WTC11 (cell line): ENCODE measurements around the gene SYCP2L. TPM values are rescaled to one million over a fixed set of nuclear protein-coding genes. Genes with fewer than 3 reads are reported as not detected.

Experiments
- ATAC-seq: fragments of 200-7000 bp; cut with Tn5 transposase; 2 replicates; pipeline ENCODE4 v1.10.0; 2021; ENCODE audit warnings: mild to moderate bottlenecking, moderate library complexity
- CTCF ChIA-PET: fragments of 300-600 bp; sonication (Branson Sonifier 250); formaldehyde crosslinking; loops from one replicate; lab custom pipeline; 2021; ENCODE audit warnings: antibody characterized with exemption; lab: Charles Lee
- POLR2A ChIA-PET: fragments of 350-600 bp; sonication (Branson Sonifier 250); formaldehyde crosslinking; loops from one replicate; lab custom pipeline; 2021; ENCODE audit warnings: antibody characterized with exemption; lab: Charles Lee
- DNase-seq: peaks from one replicate; pipeline ENCODE4 v3.0.0; 2021; ENCODE audit warnings: low spot score
- H3K27ac Mint-ChIP-seq: 2 replicates; pipeline ENCODE4 v1.8.0; 2021; ENCODE audit warnings: mixed read lengths
- H3K27me3 Mint-ChIP-seq: 2 replicates; pipeline ENCODE4 v1.8.0; 2021; ENCODE audit warnings: low read depth, mild to moderate bottlenecking, moderate library complexity, mixed read lengths
- H3K36me3 Mint-ChIP-seq: 2 replicates; pipeline ENCODE4 v1.8.0; 2021; ENCODE audit warnings: mixed read lengths
- H3K4me1 Mint-ChIP-seq: 2 replicates; pipeline ENCODE4 v1.8.0; 2022; ENCODE audit warnings: mixed read lengths
- H3K4me3 Mint-ChIP-seq: 2 replicates; pipeline ENCODE4 v1.8.0; 2021; ENCODE audit warnings: mild to moderate bottlenecking, moderate library complexity, mixed read lengths
- H3K9me3 Mint-ChIP-seq: 2 replicates; pipeline ENCODE4 v1.8.0; 2021; ENCODE audit warnings: mixed read lengths
- GTF2I ChIP-seq: fragments of 250-450 bp; sonication (Bioruptor Pico); conservative IDR thresholded peaks from 2 replicates; pipeline ENCODE4 v1.4.0; 2021; ENCODE audit warnings: mild to moderate bottlenecking
- JAZF1 ChIP-seq: fragments of 250-450 bp; sonication (Bioruptor Pico); IDR thresholded peaks from 2 replicates; pipeline ENCODE4 v1.9.0; 2021; ENCODE audit warnings: moderate library complexity, mild to moderate bottlenecking, inconsistent platforms
- NR1H2 ChIP-seq: sonication (generic); formaldehyde crosslinking; IDR thresholded peaks from 2 replicates; pipeline ENCODE4 v1.9.0; 2021; ENCODE audit warnings: mild to moderate bottlenecking, moderate library complexity, missing genetic modification reagents
- PRDM15 ChIP-seq: sonication (generic); formaldehyde crosslinking; IDR thresholded peaks from 2 replicates; pipeline ENCODE4 v1.8.0; 2022; ENCODE audit warnings: missing genetic modification reagents
- PREB ChIP-seq: sonication (generic); formaldehyde crosslinking; IDR thresholded peaks from 2 replicates; pipeline ENCODE4 v1.8.1; 2022; ENCODE audit warnings: mild to moderate bottlenecking, missing genetic modification reagents, moderate library complexity, borderline replicate concordance
- TP53 ChIP-seq: sonication (generic); formaldehyde crosslinking; IDR thresholded peaks from 2 replicates; pipeline ENCODE4 v1.8.1; 2023; ENCODE audit warnings: mild to moderate bottlenecking, missing genetic modification reagents
- ZBTB21 ChIP-seq: sonication (generic); formaldehyde crosslinking; IDR thresholded peaks from 2 replicates; pipeline ENCODE4 v1.8.1; 2023; ENCODE audit warnings: mild to moderate bottlenecking, missing genetic modification reagents, borderline replicate concordance
- ZNF121 ChIP-seq: sonication (generic); formaldehyde crosslinking; IDR thresholded peaks from 2 replicates; pipeline ENCODE4 v1.8.0; 2023; ENCODE audit warnings: missing genetic modification reagents
- ZNF219 ChIP-seq: sonication (generic); formaldehyde crosslinking; IDR thresholded peaks from 2 replicates; pipeline ENCODE4 v1.8.0; 2023; ENCODE audit warnings: missing genetic modification reagents, mild to moderate bottlenecking, borderline replicate concordance
- ZNF423 ChIP-seq: fragments of 250-450 bp; sonication (Bioruptor Pico); IDR thresholded peaks from 2 replicates; pipeline ENCODE4 v2.1.2; 2022; ENCODE audit warnings: mild to moderate bottlenecking, moderate library complexity
- total RNA-seq: library from RNA; stranded (reverse); gene quantifications from 3 replicates; pipeline ENCODE4 v1.2.3, GENCODE V29; 2021
- TF ChIP-seq, protein P1 (sequence below): sonication (generic); formaldehyde crosslinking; IDR thresholded peaks from 2 replicates; pipeline ENCODE4 v1.8.1; 2023; ENCODE audit warnings: mild to moderate bottlenecking, missing genetic modification reagents, borderline replicate concordance
- TF ChIP-seq, protein P2 (sequence below): sonication (generic); formaldehyde crosslinking; IDR thresholded peaks from 2 replicates; pipeline ENCODE4 v1.8.1; 2023; ENCODE audit warnings: mild to moderate bottlenecking, missing genetic modification reagents

Gene SYCP2L
- total RNA-seq, 1 experiment from 2014 or later, result 5.4 TPM

DNA sequence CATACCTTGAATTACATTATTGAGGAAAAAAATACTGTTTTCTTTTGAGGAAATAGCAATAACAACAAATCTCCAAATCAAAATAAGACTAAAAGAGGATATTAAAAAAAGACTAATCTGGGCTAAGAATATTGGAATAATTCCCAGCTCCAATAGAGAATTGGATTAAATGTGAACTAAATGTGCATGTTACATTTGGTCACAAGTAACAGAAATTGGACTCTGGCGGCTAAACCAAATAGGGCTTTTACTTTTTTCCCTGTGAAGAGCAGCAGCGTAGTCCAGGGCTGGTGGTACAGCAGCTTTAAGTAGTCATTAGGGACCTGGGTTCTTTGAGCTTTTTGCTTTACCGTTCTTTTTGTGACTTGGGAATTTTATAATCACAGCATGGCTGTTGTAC is 85.3 kb downstream of the SYCP2L start (continued):
- TF ChIP-seq PRDM15 (CRISPR knock-in tag) (no peak), ZBTB21 (CRISPR knock-in tag) (no peak)
- TF ChIP-seq, all 79 proteins: peak for 0

GRCh38 chr6:10976571-10976970 is 89.7 kb downstream of the SYCP2L start:
- POLR2A ChIA-PET, result no interaction called here

GRCh38 chr6:10977231-10977968 is 90.5 kb downstream of the SYCP2L start:
- ChIA-PET POLR2A (no interaction called here), CTCF (interaction anchor here (2.8 kb wide), 1 partner anchor 23 kb away, joined by 19 read pairs; no protein-coding TSS in a partner anchor)
- DNase-seq, result peak; percentile 28
- peaks cover 6% of the 10 kb centered on the region; the same call in 1 of the 2 replicates for H3K9me3 Mint-ChIP-seq
- no peaks in the 10 kb centered on the region for H3K27me3 Mint-ChIP-seq
- TF ChIP-seq, protein P1, sequence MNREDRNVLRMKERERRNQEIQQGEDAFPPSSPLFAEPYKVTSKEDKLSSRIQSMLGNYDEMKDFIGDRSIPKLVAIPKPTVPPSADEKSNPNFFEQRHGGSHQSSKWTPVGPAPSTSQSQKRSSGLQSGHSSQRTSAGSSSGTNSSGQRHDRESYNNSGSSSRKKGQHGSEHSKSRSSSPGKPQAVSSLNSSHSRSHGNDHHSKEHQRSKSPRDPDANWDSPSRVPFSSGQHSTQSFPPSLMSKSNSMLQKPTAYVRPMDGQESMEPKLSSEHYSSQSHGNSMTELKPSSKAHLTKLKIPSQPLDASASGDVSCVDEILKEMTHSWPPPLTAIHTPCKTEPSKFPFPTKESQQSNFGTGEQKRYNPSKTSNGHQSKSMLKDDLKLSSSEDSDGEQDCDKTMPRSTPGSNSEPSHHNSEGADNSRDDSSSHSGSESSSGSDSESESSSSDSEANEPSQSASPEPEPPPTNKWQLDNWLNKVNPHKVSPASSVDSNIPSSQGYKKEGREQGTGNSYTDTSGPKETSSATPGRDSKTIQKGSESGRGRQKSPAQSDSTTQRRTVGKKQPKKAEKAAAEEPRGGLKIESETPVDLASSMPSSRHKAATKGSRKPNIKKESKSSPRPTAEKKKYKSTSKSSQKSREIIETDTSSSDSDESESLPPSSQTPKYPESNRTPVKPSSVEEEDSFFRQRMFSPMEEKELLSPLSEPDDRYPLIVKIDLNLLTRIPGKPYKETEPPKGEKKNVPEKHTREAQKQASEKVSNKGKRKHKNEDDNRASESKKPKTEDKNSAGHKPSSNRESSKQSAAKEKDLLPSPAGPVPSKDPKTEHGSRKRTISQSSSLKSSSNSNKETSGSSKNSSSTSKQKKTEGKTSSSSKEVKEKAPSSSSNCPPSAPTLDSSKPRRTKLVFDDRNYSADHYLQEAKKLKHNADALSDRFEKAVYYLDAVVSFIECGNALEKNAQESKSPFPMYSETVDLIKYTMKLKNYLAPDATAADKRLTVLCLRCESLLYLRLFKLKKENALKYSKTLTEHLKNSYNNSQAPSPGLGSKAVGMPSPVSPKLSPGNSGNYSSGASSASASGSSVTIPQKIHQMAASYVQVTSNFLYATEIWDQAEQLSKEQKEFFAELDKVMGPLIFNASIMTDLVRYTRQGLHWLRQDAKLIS, result no peak
- TF ChIP-seq, protein P2, sequence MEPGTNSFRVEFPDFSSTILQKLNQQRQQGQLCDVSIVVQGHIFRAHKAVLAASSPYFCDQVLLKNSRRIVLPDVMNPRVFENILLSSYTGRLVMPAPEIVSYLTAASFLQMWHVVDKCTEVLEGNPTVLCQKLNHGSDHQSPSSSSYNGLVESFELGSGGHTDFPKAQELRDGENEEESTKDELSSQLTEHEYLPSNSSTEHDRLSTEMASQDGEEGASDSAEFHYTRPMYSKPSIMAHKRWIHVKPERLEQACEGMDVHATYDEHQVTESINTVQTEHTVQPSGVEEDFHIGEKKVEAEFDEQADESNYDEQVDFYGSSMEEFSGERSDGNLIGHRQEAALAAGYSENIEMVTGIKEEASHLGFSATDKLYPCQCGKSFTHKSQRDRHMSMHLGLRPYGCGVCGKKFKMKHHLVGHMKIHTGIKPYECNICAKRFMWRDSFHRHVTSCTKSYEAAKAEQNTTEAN, result no peak
- TF ChIP-seq GTF2I (CRISPR knock-in tag) (peak; percentile 34; the same call in 1 of the 2 replicates), ZNF423 (CRISPR knock-in tag) (peak; percentile 11; the same call in 1 of the 2 replicates), ZNF121 (CRISPR knock-in tag) (no peak)
- H3K27ac Mint-ChIP-seq, result no peak overlapping the region
- H3K4me1 Mint-ChIP-seq, result peaks cover 11% of the 10 kb centered on the region
- no peak overlapping the region for H3K4me3 Mint-ChIP-seq
- ATAC-seq, result peak; percentile 92
- H3K36me3 Mint-ChIP-seq, result no peaks in the 10 kb centered on the region

More at GRCh38 chr6:10976571-10976970, 89.7 kb downstream of the SYCP2L start:
- ATAC-seq, result no peak
- H3K9me3 Mint-ChIP-seq, result peaks cover 6% of the 10 kb centered on the region; the same call in 1 of the 2 replicates
- no peak for DNase-seq
- CTCF ChIA-PET, result no interaction called here
- H3K27me3 Mint-ChIP-seq, result no peaks in the 10 kb centered on the region
- H3K27ac Mint-ChIP-seq, result no peak overlapping the region
- no peaks in the 10 kb centered on the region for H3K36me3 Mint-ChIP-seq
- TF ChIP-seq JAZF1 (CRISPR knock-in tag) (no peak), NR1H2 (CRISPR knock-in tag) (no peak), TP53 (CRISPR knock-in tag) (no peak), ZNF219 (no peak), PREB (CRISPR knock-in tag) (no peak)
- H3K4me3 Mint-ChIP-seq, result no peak overlapping the region
- H3K4me1 Mint-ChIP-seq, result peaks cover 11% of the 10 kb centered on the region
